Glutamatergic neuron (in vitro differentiated cells): Measurements from ENCODE around the gene SDCCAG8. TPM values are rescaled to one million over a fixed set of nuclear protein-coding genes. Genes with fewer than 3 reads are reported as not detected.

Source experiments
- DNase-seq: peaks from one replicate; pipeline ENCODE4 v3.0.0; 2022
- H3K27ac Mint-ChIP-seq: one replicate; pipeline ENCODE4 v1.8.0; 2020; ENCODE audit warnings: mild to moderate bottlenecking, mixed read lengths, inconsistent platforms; ENCODE audit not compliant: unreplicated experiment
- H3K27me3 Mint-ChIP-seq: one replicate; pipeline ENCODE4 v1.8.0; 2020; ENCODE audit warnings: mild to moderate bottlenecking, moderate library complexity, mixed read lengths, inconsistent platforms; ENCODE audit not compliant: unreplicated experiment
- H3K36me3 Mint-ChIP-seq: one replicate; pipeline ENCODE4 v1.8.0; 2020; ENCODE audit warnings: mild to moderate bottlenecking, mixed read lengths, inconsistent platforms; ENCODE audit not compliant: unreplicated experiment
- H3K4me1 Mint-ChIP-seq: one replicate; pipeline ENCODE4 v1.8.0; 2020; ENCODE audit warnings: mild to moderate bottlenecking, low read depth, mixed read lengths, inconsistent platforms; ENCODE audit not compliant: unreplicated experiment
- H3K4me3 Mint-ChIP-seq: one replicate; pipeline ENCODE4 v1.8.0; 2020; ENCODE audit warnings: mild to moderate bottlenecking, mixed read lengths, inconsistent platforms; ENCODE audit not compliant: unreplicated experiment
- H3K9me3 Mint-ChIP-seq: one replicate; pipeline ENCODE4 v1.8.0; 2020; ENCODE audit warnings: mild to moderate bottlenecking, moderate library complexity, mixed read lengths, inconsistent platforms; ENCODE audit not compliant: unreplicated experiment
- total RNA-seq: library from RNA; stranded (reverse); fragmentation: NEBNext Ultra II Directional; extraction: Animal tissue kit (Norgen Biotek cat#: 25700); gene quantifications from one replicate; pipeline ENCODE4 v1.2.1, GENCODE V29; 2021; ENCODE audit not compliant: unreplicated experiment
- TF ChIP-seq, protein P1 (sequence below): fragments of 200-600 bp; sonication (generic); IDR thresholded peaks from one replicate; pipeline ENCODE4 v1.5.0; 2021; ENCODE audit not compliant: partially characterized antibody, unreplicated experiment

SDCCAG8 gene
- total RNA-seq, 1 donor from 2014 or later, result 52.8 TPM

DNA sequence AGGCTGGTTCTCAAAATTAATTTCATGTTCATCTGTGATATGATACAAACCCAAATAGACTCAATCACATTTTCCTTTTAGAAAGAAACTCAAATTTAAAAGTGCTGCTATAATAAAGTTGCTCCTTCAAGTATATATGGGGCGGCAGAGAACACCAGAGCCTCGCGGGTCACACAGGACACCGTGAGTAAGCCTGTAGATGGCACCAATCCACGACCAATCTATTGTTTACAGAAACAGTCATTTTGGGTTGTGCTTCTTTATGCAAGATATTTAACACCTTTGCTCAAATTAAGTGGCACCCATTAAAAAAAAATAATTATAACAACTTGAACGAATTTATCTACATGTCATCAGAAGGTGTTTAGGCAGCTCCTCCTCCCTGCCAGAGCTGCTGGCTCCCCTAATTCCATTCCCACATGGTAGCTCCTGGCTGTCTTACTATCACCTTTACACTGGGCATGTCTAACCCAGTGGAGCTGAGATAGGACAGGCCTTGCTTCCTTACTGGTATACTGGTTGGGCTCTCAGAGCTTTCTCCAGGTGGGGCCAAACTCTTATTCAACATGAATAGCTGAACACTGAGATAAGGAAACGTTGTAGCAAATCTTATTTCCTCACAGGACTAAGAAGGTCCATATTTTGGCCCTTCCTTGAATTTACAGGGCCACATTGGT lies 287.0 kb downstream of the SDCCAG8 start:
- no peak for DNase-seq
- Mint-ChIP-seq H3K27me3 (no peaks in the 10 kb centered on the region), H3K36me3 (peaks cover 4% of the 10 kb centered on the region), H3K4me1 (peaks cover 5% of the 10 kb centered on the region), H3K27ac (peak overlapping the region; percentile 28), H3K4me3 (no peak overlapping the region), H3K9me3 (no peaks in the 10 kb centered on the region)
- TF ChIP-seq, protein P1, sequence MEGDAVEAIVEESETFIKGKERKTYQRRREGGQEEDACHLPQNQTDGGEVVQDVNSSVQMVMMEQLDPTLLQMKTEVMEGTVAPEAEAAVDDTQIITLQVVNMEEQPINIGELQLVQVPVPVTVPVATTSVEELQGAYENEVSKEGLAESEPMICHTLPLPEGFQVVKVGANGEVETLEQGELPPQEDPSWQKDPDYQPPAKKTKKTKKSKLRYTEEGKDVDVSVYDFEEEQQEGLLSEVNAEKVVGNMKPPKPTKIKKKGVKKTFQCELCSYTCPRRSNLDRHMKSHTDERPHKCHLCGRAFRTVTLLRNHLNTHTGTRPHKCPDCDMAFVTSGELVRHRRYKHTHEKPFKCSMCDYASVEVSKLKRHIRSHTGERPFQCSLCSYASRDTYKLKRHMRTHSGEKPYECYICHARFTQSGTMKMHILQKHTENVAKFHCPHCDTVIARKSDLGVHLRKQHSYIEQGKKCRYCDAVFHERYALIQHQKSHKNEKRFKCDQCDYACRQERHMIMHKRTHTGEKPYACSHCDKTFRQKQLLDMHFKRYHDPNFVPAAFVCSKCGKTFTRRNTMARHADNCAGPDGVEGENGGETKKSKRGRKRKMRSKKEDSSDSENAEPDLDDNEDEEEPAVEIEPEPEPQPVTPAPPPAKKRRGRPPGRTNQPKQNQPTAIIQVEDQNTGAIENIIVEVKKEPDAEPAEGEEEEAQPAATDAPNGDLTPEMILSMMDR, result no peak

DNA sequence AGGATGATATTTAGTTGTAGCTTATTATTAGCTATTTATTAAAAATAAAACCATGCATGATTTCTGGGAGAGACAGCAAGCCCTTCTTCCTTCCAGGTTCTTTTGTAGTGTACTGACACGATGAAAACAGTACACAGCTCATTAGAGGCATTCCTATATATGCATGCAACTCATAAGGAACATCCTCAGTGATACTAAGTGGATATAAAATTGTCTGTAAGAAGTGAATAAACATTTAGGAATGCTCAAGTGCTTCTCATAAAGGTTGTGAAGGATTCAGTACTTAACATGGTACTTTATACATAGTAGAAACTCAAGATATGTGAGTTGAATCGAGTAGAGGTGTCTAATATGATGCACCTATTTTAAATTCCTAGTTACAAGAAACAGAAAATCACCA lies 287.7 kb downstream of the SDCCAG8 start:
- Mint-ChIP-seq H3K27ac (no peak overlapping the region), H3K36me3 (no peaks in the 10 kb centered on the region)

GRCh38 chr1:243546457-243546856 lies 290.6 kb downstream of the SDCCAG8 start:
- H3K9me3 Mint-ChIP-seq, result no peaks in the 10 kb centered on the region
- no peak for DNase-seq
- TF ChIP-seq, protein P1, result no peak
- peaks cover 8% of the 10 kb centered on the region for H3K4me1 Mint-ChIP-seq
- no peak overlapping the region for H3K4me3 Mint-ChIP-seq
- H3K27me3 Mint-ChIP-seq, result no peaks in the 10 kb centered on the region
- no peaks in the 10 kb centered on the region for H3K36me3 Mint-ChIP-seq
- H3K27ac Mint-ChIP-seq, result no peak overlapping the region

More for the DNA sequence above, 287.7 kb downstream of the SDCCAG8 start:
- H3K4me3 Mint-ChIP-seq, result no peak overlapping the region
- no peaks in the 10 kb centered on the region for H3K27me3 Mint-ChIP-seq
- TF ChIP-seq, protein P1, result no peak
- peaks cover 7% of the 10 kb centered on the region for H3K4me1 Mint-ChIP-seq
- no peak for DNase-seq
- no peaks in the 10 kb centered on the region for H3K9me3 Mint-ChIP-seq

DNA sequence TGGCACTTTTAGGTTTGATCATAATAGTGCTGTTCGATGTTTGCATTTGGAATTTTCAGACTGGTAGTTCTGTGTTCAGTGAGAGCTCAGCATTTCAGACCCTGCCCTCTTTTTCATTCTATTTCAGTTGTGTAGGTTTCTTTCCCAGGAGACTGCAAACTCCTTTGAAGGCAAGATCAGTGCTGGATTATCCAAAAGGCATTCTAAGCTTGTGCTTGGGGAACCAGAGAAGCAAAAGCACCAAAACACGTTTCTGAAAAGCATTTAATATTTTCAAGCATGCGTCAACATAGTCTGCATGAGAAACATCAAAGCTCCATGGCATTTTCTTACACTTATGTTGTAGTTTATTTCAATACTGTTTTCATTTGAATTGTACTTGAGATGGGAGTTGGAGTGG lies 292.1 kb downstream of the SDCCAG8 start:
- Mint-ChIP-seq H3K4me1 (peaks cover 12% of the 10 kb centered on the region), H3K36me3 (no peaks in the 10 kb centered on the region), H3K27me3 (no peaks in the 10 kb centered on the region), H3K9me3 (no peaks in the 10 kb centered on the region), H3K4me3 (no peak overlapping the region), H3K27ac (no peak overlapping the region)
- TF ChIP-seq, protein P1, result no peak
- DNase-seq, result no peak

- Mint-ChIP-seq H3K4me1 (peaks cover 14% of the 10 kb centered on the region), H3K27me3 (no peaks in the 10 kb centered on the region), H3K9me3 (no peaks in the 10 kb centered on the region), H3K27ac (no peak overlapping the region), H3K4me3 (no peak overlapping the region), H3K36me3 (no peaks in the 10 kb centered on the region)
- TF ChIP-seq, protein P1, result no peak
- no peak for DNase-seq
Observed at GRCh38 chr1:243548516-243548915, 292.7 kb downstream of the SDCCAG8 start.
